Activated CD8-positive, alpha-beta T cell treated with anti-CD3 and anti-CD28 coated beads for 36 hours (primary cell): Measurements from ENCODE around the gene OXT. TPM values are rescaled to one million over a fixed set of nuclear protein-coding genes. Genes with fewer than 3 reads are reported as not detected.

Experiments
- ATAC-seq: fragments of 200-7000 bp; cut with Tn5 transposase; one replicate; pipeline ENCODE4 v1.10.0; 2021; ENCODE audit warnings: mild to moderate bottlenecking, moderate library complexity
- CTCF ChIA-PET: fragments of 350-600 bp; sonication (Branson Sonifier 250); formaldehyde crosslinking; loops from one replicate; lab custom pipeline; 2021; ENCODE audit warnings: antibody characterized with exemption; lab: Charles Lee
- POLR2A ChIA-PET: fragments of 350-600 bp; sonication (Branson Sonifier 250); formaldehyde crosslinking; loops from one replicate; lab custom pipeline; 2021; ENCODE audit warnings: antibody characterized with exemption; lab: Charles Lee
- DNase-seq: peaks from one replicate; pipeline ENCODE4 v3.0.0-alpha.2; 2020
- H3K27ac Mint-ChIP-seq: one replicate; pipeline ENCODE4 v1.8.0; 2021; ENCODE audit warnings: mild to moderate bottlenecking, mixed read lengths
- H3K27me3 Mint-ChIP-seq: one replicate; pipeline ENCODE4 v1.8.0; 2021; ENCODE audit warnings: mixed read lengths
- H3K36me3 Mint-ChIP-seq: one replicate; pipeline ENCODE4 v1.8.0; 2021; ENCODE audit warnings: low read depth, mixed read lengths
- H3K4me1 Mint-ChIP-seq: one replicate; pipeline ENCODE4 v1.8.0; 2021; ENCODE audit warnings: low read depth, mixed read lengths
- H3K4me3 Mint-ChIP-seq: one replicate; pipeline ENCODE4 v1.8.0; 2021; ENCODE audit warnings: mild to moderate bottlenecking, moderate library complexity, mixed read lengths
- H3K9me3 Mint-ChIP-seq: one replicate; pipeline ENCODE4 v1.8.0; 2021; ENCODE audit warnings: mixed read lengths
- CTCF ChIP-seq: fragments of 200-600 bp; IDR thresholded peaks from one replicate; pipeline ENCODE4 v1.8.0; 2022; ENCODE audit warnings: antibody characterized with exemption, mild to moderate bottlenecking
- intact Hi-C: fragments of 100-400 bp; cut with micrococcal nuclease; formaldehyde crosslinking; loops from one replicate; pipeline ENCODE4 v1.10.0; 2022
- total RNA-seq, 2 experiments: library from RNA; stranded (reverse); gene quantifications; one replicate each; pipeline ENCODE4 v1.2.3, GENCODE V29; 2021

Gene OXT
- total RNA-seq, 2 experiments from 2014 or later, result not detected

- H3K9me3 Mint-ChIP-seq, result no peaks in the 10 kb centered on the region
- intact Hi-C loops, result no loop called here
- ATAC-seq, result no peak
- H3K27me3 Mint-ChIP-seq, result no peaks in the 10 kb centered on the region
- DNase-seq, result no peak
- peaks cover 10% of the 10 kb centered on the region for H3K36me3 Mint-ChIP-seq
- no peaks in the 10 kb centered on the region for H3K4me1 Mint-ChIP-seq
- H3K27ac Mint-ChIP-seq, result no peak overlapping the region
- ChIA-PET POLR2A (interaction anchor here (1.1 kb wide), 1 partner anchor 20 kb away, joined by 3 read pairs; no protein-coding TSS in a partner anchor), CTCF (interaction anchor here (1.7 kb wide), 1 partner anchor 56 kb away, joined by 5 read pairs; no protein-coding TSS in a partner anchor)
- no peak overlapping the region for H3K4me3 Mint-ChIP-seq
- no peak for TF ChIP-seq CTCF
These were observed 38.2 kb downstream of the OXT start for GRCh38 chr20:3109350-3110302.

- Mint-ChIP-seq H3K27me3 (no peaks in the 10 kb centered on the region), H3K27ac (no peak overlapping the region), H3K9me3 (no peaks in the 10 kb centered on the region), H3K4me3 (no peak overlapping the region), H3K36me3 (peaks cover 10% of the 10 kb centered on the region), H3K4me1 (peaks cover 4% of the 10 kb centered on the region)
- intact Hi-C loops, result no loop called here
- DNase-seq (no peak), ATAC-seq (no peak)
- POLR2A ChIA-PET, result interaction anchor here (1.0 kb wide), 1 partner anchor 17 kb away, joined by 3 read pairs; no protein-coding TSS in a partner anchor
- CTCF ChIA-PET, result no interaction called here
- no peak for TF ChIP-seq CTCF
These were observed 40.1 kb downstream of the OXT start for GRCh38 chr20:3111507-3111906.

GRCh38 chr20:3111995-3112394, 40.6 kb downstream of the OXT start:
- H3K9me3 Mint-ChIP-seq, result no peaks in the 10 kb centered on the region
- DNase-seq (no peak), ATAC-seq (no peak)
- H3K36me3 Mint-ChIP-seq, result peaks cover 10% of the 10 kb centered on the region
- no peaks in the 10 kb centered on the region for H3K27me3 Mint-ChIP-seq
- intact Hi-C loops, result no loop called here
- CTCF ChIA-PET, result no interaction called here
- no peak overlapping the region for H3K27ac Mint-ChIP-seq
- peaks cover 6% of the 10 kb centered on the region for H3K4me1 Mint-ChIP-seq
- H3K4me3 Mint-ChIP-seq, result no peak overlapping the region
- no peak for TF ChIP-seq CTCF
- POLR2A ChIA-PET, result no interaction called here

GRCh38 chr20:3115190-3116107, 44.0 kb downstream of the OXT start:
- ChIA-PET CTCF (interaction anchor here (0.7 to 3.3 kb wide), 13 partner anchors 13 to 199 kb away, joined by 3 to 17 read pairs (median 4); no protein-coding TSS in a partner anchor), POLR2A (interaction anchor here (0.7 to 1.3 kb wide), 2 partner anchors 32 to 44 kb away, joined by 3 read pairs; partner anchors contain the start of genes FASTKD5 and UBOX5)
- DNase-seq, result no peak
- H3K9me3 Mint-ChIP-seq, result no peaks in the 10 kb centered on the region
- H3K4me1 Mint-ChIP-seq, result peaks cover 9% of the 10 kb centered on the region
- peak; percentile 94 for TF ChIP-seq CTCF
- H3K27ac Mint-ChIP-seq, result no peak overlapping the region
- intact Hi-C loops, result loop anchor here (5.0 kb wide), 1 partner anchor 68 kb away; the partner anchor contains the start of gene MRPS26
- no peak overlapping the region for H3K4me3 Mint-ChIP-seq
- H3K36me3 Mint-ChIP-seq, result peaks cover 10% of the 10 kb centered on the region
- no peaks in the 10 kb centered on the region for H3K27me3 Mint-ChIP-seq
- peak; percentile 74 for ATAC-seq
